C4-2B (cell line): ENCODE data around the gene ALDOA.

ENCODE experiments used
- ZFX ChIP-seq: fragments of 450-650 bp; IDR thresholded peaks from 2 replicates; pipeline ENCODE4 v1.6.1; 2017
- TF ChIP-seq, protein P1 (sequence below): fragments of 450-650 bp; conservative IDR thresholded peaks from 2 replicates; pipeline ENCODE4 v1.5.1; 2017; ENCODE audit warnings: mild to moderate bottlenecking

DNA sequence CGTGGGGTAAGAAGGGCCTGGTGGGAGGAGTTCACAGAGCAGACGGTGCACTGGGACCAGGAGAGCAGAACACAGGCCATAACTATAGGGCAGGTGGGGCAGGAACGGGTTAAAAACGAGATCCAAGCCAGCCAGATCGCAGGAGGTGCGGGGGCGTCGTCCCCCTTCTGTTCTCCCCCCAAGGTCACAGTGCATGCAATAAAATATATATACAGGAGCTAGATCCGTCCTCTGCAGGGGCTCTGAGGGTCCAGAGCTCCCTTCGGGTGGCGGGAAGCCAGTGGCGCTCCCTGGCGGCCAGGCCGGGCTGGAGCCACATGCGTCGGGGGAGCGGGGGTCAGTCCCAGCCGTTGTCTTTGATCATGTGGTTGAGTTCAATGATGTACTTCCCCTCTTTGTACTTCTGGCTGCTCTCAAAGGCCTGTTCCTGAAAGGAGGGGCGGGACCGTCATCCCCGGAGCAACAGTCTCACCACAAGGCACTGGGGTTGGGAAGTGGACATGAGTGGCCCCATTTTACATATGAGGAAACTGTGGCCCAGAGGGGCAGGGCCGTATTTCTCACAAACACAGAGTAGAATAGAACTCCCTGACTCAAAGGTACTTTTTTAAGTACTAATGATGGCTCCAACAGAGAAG lies 26.9 kb downstream of the ALDOA start:
- TF ChIP-seq, protein P1, sequence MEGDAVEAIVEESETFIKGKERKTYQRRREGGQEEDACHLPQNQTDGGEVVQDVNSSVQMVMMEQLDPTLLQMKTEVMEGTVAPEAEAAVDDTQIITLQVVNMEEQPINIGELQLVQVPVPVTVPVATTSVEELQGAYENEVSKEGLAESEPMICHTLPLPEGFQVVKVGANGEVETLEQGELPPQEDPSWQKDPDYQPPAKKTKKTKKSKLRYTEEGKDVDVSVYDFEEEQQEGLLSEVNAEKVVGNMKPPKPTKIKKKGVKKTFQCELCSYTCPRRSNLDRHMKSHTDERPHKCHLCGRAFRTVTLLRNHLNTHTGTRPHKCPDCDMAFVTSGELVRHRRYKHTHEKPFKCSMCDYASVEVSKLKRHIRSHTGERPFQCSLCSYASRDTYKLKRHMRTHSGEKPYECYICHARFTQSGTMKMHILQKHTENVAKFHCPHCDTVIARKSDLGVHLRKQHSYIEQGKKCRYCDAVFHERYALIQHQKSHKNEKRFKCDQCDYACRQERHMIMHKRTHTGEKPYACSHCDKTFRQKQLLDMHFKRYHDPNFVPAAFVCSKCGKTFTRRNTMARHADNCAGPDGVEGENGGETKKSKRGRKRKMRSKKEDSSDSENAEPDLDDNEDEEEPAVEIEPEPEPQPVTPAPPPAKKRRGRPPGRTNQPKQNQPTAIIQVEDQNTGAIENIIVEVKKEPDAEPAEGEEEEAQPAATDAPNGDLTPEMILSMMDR: peak; percentile 77
- no peak for TF ChIP-seq ZFX
